Natural killer cell treated with Interleukin-12 subunit alpha and Interleukin-12 subunit beta and Interleukin-15 and Interleukin-18, amount 100 ng/mL, for 72 hours (primary cell): Measurements from ENCODE around the gene PRDM2. TPM values are rescaled to one million over a fixed set of nuclear protein-coding genes. Genes with fewer than 3 reads are reported as not detected.

ENCODE experiments used
- ATAC-seq, 2 donors: fragments of 150-1000 bp; cut with Tn5 transposase in 1 of 2; sonication (Bioruptor Pico), chemical (Tn5 transposase) in 1 of 2; 2 replicates each; pipeline ENCODE4 v1.10.0; 2021
- DNase-seq: peaks from one replicate; pipeline ENCODE4 v3.0.0; 2022; ENCODE audit warnings: low spot score
- H3K27ac Mint-ChIP-seq, 2 donors: 1 replicate in 1 of 2; 2 replicates in 1 of 2; pipeline ENCODE4 v1.8.0; 2022; ENCODE audit warnings: mixed read lengths in 2 of 2, mild to moderate bottlenecking in 1 of 2, moderate library complexity in 1 of 2
- H3K27me3 Mint-ChIP-seq, 2 donors: 1 replicate in 1 of 2; 2 replicates in 1 of 2; pipeline ENCODE4 v1.8.0; 2022; ENCODE audit warnings: mixed read lengths in 2 of 2
- H3K36me3 Mint-ChIP-seq: one replicate; pipeline ENCODE4 v1.8.0; 2022; ENCODE audit warnings: mixed read lengths
- H3K4me1 Mint-ChIP-seq, 2 donors: 1 replicate in 1 of 2; 2 replicates in 1 of 2; pipeline ENCODE4 v1.8.0; 2022; ENCODE audit warnings: low read depth in 2 of 2, mixed read lengths in 2 of 2, mild to moderate bottlenecking in 1 of 2
- H3K4me3 Mint-ChIP-seq: one replicate; pipeline ENCODE4 v1.8.0; 2022; ENCODE audit warnings: mixed read lengths
- H3K9me3 Mint-ChIP-seq: 2 replicates; pipeline ENCODE4 v1.8.0; 2022; ENCODE audit warnings: mixed read lengths
- total RNA-seq, 2 donors: library from RNA; stranded (reverse); gene quantifications; one replicate each; pipeline ENCODE4 v1.2.3, GENCODE V29; 2022

The PRDM2 gene
- total RNA-seq, 2 donors from 2014 or later, result 80.1 to 91.3 TPM

DNA sequence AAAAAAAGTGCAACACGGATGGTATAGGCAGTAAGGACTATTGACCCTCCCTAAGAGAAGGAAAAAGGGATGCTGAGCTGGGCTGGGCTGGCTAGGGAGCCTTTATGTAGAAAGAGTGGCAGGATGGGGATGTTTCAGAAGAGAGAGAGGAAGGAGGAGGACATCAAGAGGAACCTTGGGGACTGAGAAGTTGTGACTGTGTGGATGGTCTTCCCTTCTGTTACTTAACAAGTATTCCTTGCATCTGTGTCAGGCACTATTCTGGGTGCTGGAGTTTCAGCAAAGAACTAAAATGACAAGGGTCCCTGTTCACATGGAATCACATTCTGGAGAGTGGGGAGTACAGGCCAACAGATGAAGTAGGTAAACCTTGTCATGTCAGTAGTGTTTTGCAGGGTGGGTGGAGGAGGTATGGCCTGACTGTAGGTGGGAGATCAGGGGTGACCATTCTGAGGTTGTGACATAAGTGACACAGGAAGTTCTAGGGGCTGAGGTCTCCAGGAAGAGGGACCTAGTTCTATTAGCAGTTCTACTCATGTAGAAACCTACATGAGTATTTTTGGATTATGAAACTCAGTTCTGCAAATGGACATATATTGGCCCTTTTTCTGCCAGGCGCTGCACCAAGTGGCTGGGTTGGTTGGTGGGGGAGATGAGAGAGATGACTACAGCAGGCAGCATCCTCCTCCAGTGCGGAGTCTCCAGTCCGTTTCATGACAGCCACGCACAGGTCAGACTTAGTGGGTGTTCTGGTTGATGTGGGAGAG, 53.8 kb downstream of the PRDM2 start:
- peaks cover 65 to 70% of the 10 kb centered on the region in 2 donors for H3K4me1 Mint-ChIP-seq
- H3K27me3 Mint-ChIP-seq, result no peaks in the 10 kb centered on the region
- ATAC-seq (peak; percentile 56 to 58), DNase-seq (peak; percentile 64)
- H3K27ac Mint-ChIP-seq, result peak overlapping the region; percentile 85 to 90
- H3K9me3 Mint-ChIP-seq, result no peaks in the 10 kb centered on the region
- peak overlapping the region; percentile 92 for H3K4me3 Mint-ChIP-seq
- peaks cover 17% of the 10 kb centered on the region for H3K36me3 Mint-ChIP-seq

DNA sequence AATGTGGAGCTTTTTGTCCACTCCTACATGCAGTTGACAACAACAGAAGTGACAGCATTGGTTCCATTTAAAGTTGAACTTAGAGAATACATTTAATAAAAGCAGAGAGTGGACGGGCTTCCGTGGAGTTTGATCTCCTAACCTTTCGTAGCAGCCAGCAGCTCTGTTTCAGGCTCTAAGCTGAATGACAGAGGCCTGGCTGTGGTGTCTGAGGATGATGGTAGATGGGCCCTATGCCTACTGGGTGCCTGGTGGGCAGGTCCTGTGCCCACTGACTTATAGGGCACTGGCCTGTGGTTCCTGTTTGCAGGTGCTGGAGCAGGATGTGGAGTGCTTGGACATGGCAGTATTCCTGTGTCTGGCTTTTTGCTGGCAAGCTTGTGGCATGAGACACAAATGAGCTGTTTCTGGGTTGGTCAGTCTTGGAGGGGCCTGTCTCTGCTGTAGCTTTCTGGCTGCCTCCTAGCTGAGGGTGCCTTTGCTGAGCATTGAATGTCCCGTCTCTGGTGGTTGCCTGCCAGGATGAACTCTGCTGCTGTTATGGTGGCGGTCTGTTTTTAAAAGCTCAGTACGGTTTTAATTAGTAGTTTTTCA, 54.6 kb downstream of the PRDM2 start:
- no peak for DNase-seq
- peak overlapping the region; percentile 92 for H3K4me3 Mint-ChIP-seq
- H3K27ac Mint-ChIP-seq, result peak overlapping the region; percentile 85 to 90
- no peaks in the 10 kb centered on the region for H3K27me3 Mint-ChIP-seq
- H3K36me3 Mint-ChIP-seq, result peaks cover 17% of the 10 kb centered on the region
- H3K9me3 Mint-ChIP-seq, result no peaks in the 10 kb centered on the region
- peaks cover 68 to 76% of the 10 kb centered on the region in 2 donors for H3K4me1 Mint-ChIP-seq
- ATAC-seq, result no peak

DNA sequence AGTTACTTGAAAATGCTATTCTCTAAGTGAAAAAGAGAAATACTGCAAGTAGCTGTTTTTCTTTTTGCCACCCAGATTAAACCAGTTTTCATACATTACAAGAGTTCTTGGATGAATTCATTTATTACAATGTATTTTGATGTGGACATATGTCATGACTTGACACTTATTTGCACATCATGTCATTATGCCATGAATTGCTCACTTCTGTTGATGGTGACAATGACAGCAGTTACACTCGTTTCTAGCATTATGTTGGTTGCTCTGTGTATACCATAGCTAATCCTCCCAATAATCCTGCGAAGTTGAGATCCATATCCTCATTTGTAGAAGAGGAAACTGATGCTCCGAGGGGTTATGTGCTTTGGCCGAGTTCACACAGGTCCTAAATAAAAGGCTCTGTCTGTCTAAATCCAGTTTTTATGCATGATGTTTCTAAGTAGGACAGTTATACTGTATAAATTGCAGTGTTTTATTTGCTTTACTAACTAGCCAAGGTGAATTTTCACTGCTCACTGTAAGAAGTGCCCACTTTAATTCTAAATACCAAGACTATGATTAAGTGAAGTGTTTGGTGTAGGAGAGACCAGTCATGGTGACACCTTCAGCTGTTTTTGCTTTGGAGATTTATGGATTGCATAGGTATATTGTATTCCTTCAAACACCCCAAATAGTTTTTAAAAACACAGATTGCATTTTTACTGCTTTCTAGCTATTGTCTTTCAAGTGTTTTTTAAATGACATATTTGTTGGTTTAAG, 56.7 kb downstream of the PRDM2 start:
- no peaks in the 10 kb centered on the region for H3K27me3 Mint-ChIP-seq
- ATAC-seq, result no peak
- peak overlapping the region; percentile 59 for H3K4me3 Mint-ChIP-seq
- no peak for DNase-seq
- H3K27ac Mint-ChIP-seq, result peak overlapping the region; percentile 75 to 81
- no peaks in the 10 kb centered on the region for H3K9me3 Mint-ChIP-seq
- H3K36me3 Mint-ChIP-seq, result peaks cover 17% of the 10 kb centered on the region
- peaks cover 68 to 72% of the 10 kb centered on the region in 2 donors for H3K4me1 Mint-ChIP-seq

- ATAC-seq, result no peak
- Mint-ChIP-seq H3K9me3 (no peaks in the 10 kb centered on the region), H3K4me3 (peak overlapping the region; percentile 59), H3K27ac (peak overlapping the region; percentile 23 to 75), H3K27me3 (no peaks in the 10 kb centered on the region), H3K4me1 (peaks cover 68 to 72% of the 10 kb centered on the region in 2 donors), H3K36me3 (peaks cover 10% of the 10 kb centered on the region)
- no peak for DNase-seq
These were observed 57.7 kb downstream of the PRDM2 start for GRCh38 chr1:13757693-13758092.

DNA sequence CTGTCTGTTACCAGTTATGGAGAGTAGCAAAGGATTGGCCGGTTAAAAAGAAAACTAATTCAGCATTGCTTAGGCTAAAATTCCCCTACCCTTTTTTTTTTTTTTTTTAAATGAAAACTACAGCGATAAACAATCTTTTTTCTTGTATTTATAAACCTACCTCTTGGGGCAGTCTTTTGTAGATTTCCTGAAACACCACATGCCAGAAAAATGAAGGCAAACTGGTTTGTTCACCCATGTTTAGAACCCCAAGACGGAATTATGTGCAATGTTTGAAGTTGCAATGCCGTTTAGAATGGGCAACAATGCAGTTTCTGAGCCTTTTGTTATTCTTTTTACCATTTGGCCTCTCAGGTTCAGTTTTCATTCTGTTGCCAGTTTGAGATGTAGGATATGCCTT, 59.1 kb downstream of the PRDM2 start:
- Mint-ChIP-seq H3K9me3 (no peaks in the 10 kb centered on the region), H3K27me3 (no peaks in the 10 kb centered on the region), H3K4me1 (peaks cover 70 to 72% of the 10 kb centered on the region in 2 donors), H3K27ac (peak overlapping the region in 1 of 2 donors; percentile 39), H3K36me3 (peaks cover 3% of the 10 kb centered on the region), H3K4me3 (peak overlapping the region; percentile 47)
- no peak for DNase-seq
- no peak for ATAC-seq

GRCh38 chr1:13760340-13760739, 60.4 kb downstream of the PRDM2 start:
- Mint-ChIP-seq H3K4me1 (peaks cover 69 to 75% of the 10 kb centered on the region in 2 donors), H3K9me3 (no peaks in the 10 kb centered on the region), H3K36me3 (no peaks in the 10 kb centered on the region), H3K4me3 (no peak overlapping the region), H3K27ac (no peak overlapping the region), H3K27me3 (no peaks in the 10 kb centered on the region)
- no peak for DNase-seq
- ATAC-seq, result no peak

- Mint-ChIP-seq H3K27ac (no peak overlapping the region), H3K9me3 (no peaks in the 10 kb centered on the region), H3K36me3 (no peaks in the 10 kb centered on the region), H3K4me1 (peaks cover 72 to 77% of the 10 kb centered on the region in 2 donors), H3K27me3 (no peaks in the 10 kb centered on the region), H3K4me3 (no peak overlapping the region)
- DNase-seq (no peak), ATAC-seq (no peak)
These were observed 60.9 kb downstream of the PRDM2 start for GRCh38 chr1:13760921-13761320.

DNA sequence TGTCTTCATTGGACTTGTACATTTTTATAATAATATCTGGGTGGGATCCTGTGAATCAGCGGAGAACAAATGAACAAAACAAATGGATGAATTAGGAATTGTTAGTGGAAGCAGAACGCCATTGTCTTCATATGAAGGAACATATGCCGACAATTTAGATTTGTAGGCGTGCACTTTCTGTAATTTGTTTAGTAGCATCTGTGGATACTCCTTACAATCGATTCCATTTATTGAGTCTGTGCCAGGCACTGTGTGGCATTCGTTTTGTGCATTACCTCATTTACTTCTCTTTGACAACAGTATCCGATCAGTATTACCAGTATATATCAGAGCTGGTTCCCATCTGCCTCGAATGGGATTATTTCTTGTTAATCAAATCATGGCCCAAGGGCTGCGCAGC, 61.9 kb downstream of the PRDM2 start:
- Mint-ChIP-seq H3K27me3 (no peaks in the 10 kb centered on the region), H3K9me3 (no peaks in the 10 kb centered on the region), H3K27ac (no peak overlapping the region), H3K4me1 (peaks cover 70 to 77% of the 10 kb centered on the region in 2 donors), H3K36me3 (no peaks in the 10 kb centered on the region), H3K4me3 (no peak overlapping the region)
- no peak for DNase-seq
- ATAC-seq, result no peak

GRCh38 chr1:13762642-13763041, 62.7 kb downstream of the PRDM2 start:
- Mint-ChIP-seq H3K27ac (no peak overlapping the region), H3K4me3 (no peak overlapping the region), H3K9me3 (no peaks in the 10 kb centered on the region), H3K36me3 (no peaks in the 10 kb centered on the region), H3K4me1 (peaks cover 65 to 69% of the 10 kb centered on the region in 2 donors), H3K27me3 (no peaks in the 10 kb centered on the region)
- DNase-seq (no peak), ATAC-seq (no peak)

- H3K36me3 Mint-ChIP-seq, result no peaks in the 10 kb centered on the region
- peaks cover 61 to 67% of the 10 kb centered on the region in 2 donors for H3K4me1 Mint-ChIP-seq
- H3K27ac Mint-ChIP-seq, result no peak overlapping the region
- no peak overlapping the region for H3K4me3 Mint-ChIP-seq
- DNase-seq (no peak), ATAC-seq (no peak)
- H3K27me3 Mint-ChIP-seq, result no peaks in the 10 kb centered on the region
- no peaks in the 10 kb centered on the region for H3K9me3 Mint-ChIP-seq
These were observed 63.2 kb downstream of the PRDM2 start for GRCh38 chr1:13763222-13763621.

DNA sequence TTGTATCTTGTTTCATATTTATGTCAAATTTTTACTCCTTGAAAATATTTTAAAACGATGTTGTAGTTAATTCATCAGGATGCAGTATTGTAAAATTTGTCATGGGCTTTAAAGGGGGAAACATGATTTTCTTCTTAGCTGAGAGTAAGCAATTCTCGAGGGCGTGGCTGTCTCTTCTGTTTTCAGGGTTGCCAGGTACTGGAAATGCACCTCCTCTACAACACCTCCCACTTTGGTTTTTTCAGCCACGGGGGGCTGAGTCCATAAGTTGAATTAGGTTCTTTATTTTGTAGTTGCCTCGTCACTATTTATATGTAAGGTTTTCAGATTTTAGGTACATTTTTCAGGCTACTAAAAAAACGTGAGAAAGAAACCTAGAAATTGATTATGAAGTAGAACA, 64.0 kb downstream of the PRDM2 start:
- H3K36me3 Mint-ChIP-seq, result no peaks in the 10 kb centered on the region
- no peaks in the 10 kb centered on the region for H3K27me3 Mint-ChIP-seq
- H3K4me3 Mint-ChIP-seq, result no peak overlapping the region
- ATAC-seq (no peak), DNase-seq (no peak)
- H3K9me3 Mint-ChIP-seq, result no peaks in the 10 kb centered on the region
- H3K4me1 Mint-ChIP-seq, result peaks cover 64 to 74% of the 10 kb centered on the region in 2 donors
- no peak overlapping the region for H3K27ac Mint-ChIP-seq

- Mint-ChIP-seq H3K27me3 (no peaks in the 10 kb centered on the region), H3K36me3 (no peaks in the 10 kb centered on the region), H3K4me1 (peaks cover 65 to 74% of the 10 kb centered on the region in 2 donors), H3K9me3 (no peaks in the 10 kb centered on the region), H3K4me3 (no peak overlapping the region), H3K27ac (peak overlapping the region in 1 of 2 donors; percentile 11)
- DNase-seq (peak; percentile 72), ATAC-seq (peak; percentile 72 to 81)
These were observed 64.8 kb downstream of the PRDM2 start for GRCh38 chr1:13764588-13765332.
